Breast epithelium (tissue), 3 donors: ENCODE data around the gene FBXL15.

ENCODE experiments used
- POLR2A ChIP-seq: fragments of 450-650 bp; IDR thresholded peaks from one replicate; pipeline ENCODE4 v1.6.1; 2016; ENCODE audit warnings: antibody characterized with exemption, mild to moderate bottlenecking, moderate library complexity
- POLR2AphosphoS5 ChIP-seq, 3 donors: sonication (generic); formaldehyde crosslinking; IDR thresholded peaks; one replicate each; pipeline ENCODE4 v1.6.1; 2017; ENCODE audit warnings: antibody characterized with exemption in 3 of 3
- TF ChIP-seq, protein P1 (sequence below), 3 donors: fragments of 450-650 bp; IDR thresholded peaks; one replicate each; pipeline ENCODE4 v1.5.1; 2016 to 2017; ENCODE audit warnings: antibody characterized with exemption in 3 of 3, mild to moderate bottlenecking in 3 of 3, moderate library complexity in 3 of 3

DNA sequence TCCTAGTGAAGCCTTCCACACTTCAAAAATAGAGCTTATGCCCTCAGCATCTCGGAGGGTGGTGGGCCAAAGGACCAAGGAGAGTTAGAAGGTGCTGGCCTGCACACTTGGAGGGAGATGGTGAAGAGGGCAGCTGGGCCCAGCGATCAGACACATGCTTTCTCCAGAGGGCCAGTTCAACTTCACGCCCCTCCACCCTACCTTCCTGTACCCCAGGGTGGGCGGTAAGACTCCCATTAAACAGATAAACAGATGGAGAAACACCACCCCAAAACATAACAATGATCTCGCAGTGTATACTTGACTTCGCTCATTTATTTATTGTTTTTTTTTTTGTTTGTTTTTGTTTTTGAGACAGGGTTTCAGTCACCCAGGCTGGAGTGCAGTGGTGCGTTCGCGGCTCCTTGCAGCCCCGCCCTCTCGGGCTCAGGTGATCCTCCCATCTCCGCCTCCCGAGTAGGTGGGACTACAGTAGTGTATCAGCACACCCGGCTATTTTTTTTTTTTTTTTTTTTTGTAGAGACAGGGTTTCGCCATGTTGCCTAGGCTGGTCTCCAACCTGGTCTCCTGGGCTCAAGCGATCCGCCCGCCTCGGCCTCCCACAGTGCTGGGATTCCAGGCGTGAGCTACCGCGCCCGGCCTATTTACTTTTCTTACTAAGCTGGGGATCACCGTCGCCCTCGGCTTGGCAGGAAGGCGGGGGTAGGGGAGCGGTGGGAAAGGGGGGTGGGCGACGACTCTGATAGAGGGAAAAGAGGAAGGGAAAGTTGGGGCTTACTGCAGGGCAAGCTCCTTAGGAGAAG is 28.9 kb downstream of the FBXL15 start:
- TF ChIP-seq, protein P1, sequence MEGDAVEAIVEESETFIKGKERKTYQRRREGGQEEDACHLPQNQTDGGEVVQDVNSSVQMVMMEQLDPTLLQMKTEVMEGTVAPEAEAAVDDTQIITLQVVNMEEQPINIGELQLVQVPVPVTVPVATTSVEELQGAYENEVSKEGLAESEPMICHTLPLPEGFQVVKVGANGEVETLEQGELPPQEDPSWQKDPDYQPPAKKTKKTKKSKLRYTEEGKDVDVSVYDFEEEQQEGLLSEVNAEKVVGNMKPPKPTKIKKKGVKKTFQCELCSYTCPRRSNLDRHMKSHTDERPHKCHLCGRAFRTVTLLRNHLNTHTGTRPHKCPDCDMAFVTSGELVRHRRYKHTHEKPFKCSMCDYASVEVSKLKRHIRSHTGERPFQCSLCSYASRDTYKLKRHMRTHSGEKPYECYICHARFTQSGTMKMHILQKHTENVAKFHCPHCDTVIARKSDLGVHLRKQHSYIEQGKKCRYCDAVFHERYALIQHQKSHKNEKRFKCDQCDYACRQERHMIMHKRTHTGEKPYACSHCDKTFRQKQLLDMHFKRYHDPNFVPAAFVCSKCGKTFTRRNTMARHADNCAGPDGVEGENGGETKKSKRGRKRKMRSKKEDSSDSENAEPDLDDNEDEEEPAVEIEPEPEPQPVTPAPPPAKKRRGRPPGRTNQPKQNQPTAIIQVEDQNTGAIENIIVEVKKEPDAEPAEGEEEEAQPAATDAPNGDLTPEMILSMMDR (IDR thresholded peaks at IDR 0.05): no peak
- TF ChIP-seq POLR2A (no peak), POLR2AphosphoS5 (IDR thresholded peaks at IDR 0.05) (no peak)
